Fibroblast of lung (primary cell): ENCODE results near the gene ZBBX. TPM values are rescaled to one million over a fixed set of nuclear protein-coding genes. Genes with fewer than 3 reads are reported as not detected.

Experiments used
- DNase-seq, 2 donors: peaks; one replicate each; pipeline versions ENCODE4 v3.0.0 to v3.0.0-alpha.2; 2010; ENCODE audit warnings: low read depth in 2 of 2
- H2AFZ ChIP-seq: 2 replicates; pipeline ENCODE4 v1.5.1; 2012; ENCODE audit warnings: low read length, control low read depth, inconsistent platforms
- H3K27ac ChIP-seq: 2 replicates; pipeline ENCODE4 v1.5.1; 2011; ENCODE audit warnings: low read length, control low read depth; ENCODE audit not compliant: insufficient read depth
- H3K27me3 ChIP-seq: 2 replicates; pipeline ENCODE4 v1.5.1; 2011; ENCODE audit warnings: mild to moderate bottlenecking, low read length; ENCODE audit not compliant: control insufficient read depth, insufficient read depth
- H3K36me3 ChIP-seq: 2 replicates; pipeline ENCODE4 v1.5.1; 2011; ENCODE audit warnings: low read length; ENCODE audit not compliant: control insufficient read depth, insufficient read depth
- H3K4me1 ChIP-seq: 2 replicates; pipeline ENCODE4 v1.5.1; 2011; ENCODE audit warnings: low read length; ENCODE audit not compliant: control insufficient read depth, insufficient read depth; ENCODE audit errors: extremely low read depth
- H3K4me2 ChIP-seq: 2 replicates; pipeline ENCODE4 v1.5.1; 2011; ENCODE audit warnings: low read length, control low read depth; ENCODE audit not compliant: insufficient read depth; ENCODE audit errors: extremely low read depth
- H3K4me3 ChIP-seq, 4 experiments: fragments of 200-600 bp in 1 of 4; sonication (generic) in 1 of 4; replicated peaks in 1 of 4; 2 replicates each; pipeline ENCODE4 v1.5.1; 2011 to 2016; ENCODE audit warnings: low read length in 4 of 4, low read depth in 3 of 4, mild to moderate bottlenecking in 3 of 4, control low read depth in 2 of 4, inconsistent platforms in 1 of 4, mixed read lengths in 1 of 4; ENCODE audit not compliant: insufficient read depth in 1 of 4; ENCODE audit errors: control extremely low read depth in 1 of 4
- H3K79me2 ChIP-seq: 2 replicates; pipeline ENCODE4 v1.5.1; 2012; ENCODE audit warnings: mild to moderate bottlenecking, low read length, inconsistent platforms; ENCODE audit not compliant: control insufficient read depth, insufficient read depth
- H3K9ac ChIP-seq: 2 replicates; pipeline ENCODE4 v1.5.1; 2011; ENCODE audit warnings: mild to moderate bottlenecking, low read length, control low read depth; ENCODE audit not compliant: insufficient read depth
- H3K9me3 ChIP-seq: 2 replicates; pipeline ENCODE4 v1.5.1; 2012; ENCODE audit warnings: low read depth, low read length; ENCODE audit not compliant: control insufficient read depth, insufficient read depth
- H4K20me1 ChIP-seq: 2 replicates; pipeline ENCODE4 v1.5.1; 2011; ENCODE audit warnings: low read length; ENCODE audit not compliant: control insufficient read depth, insufficient read depth; ENCODE audit errors: extremely low read depth
- EZH2 ChIP-seq: IDR thresholded peaks from 2 replicates; pipeline ENCODE4 v1.5.1; 2012; ENCODE audit warnings: low read length, control low read depth, mild to moderate bottlenecking; ENCODE audit errors: missing control alignments
- polyA plus RNA-seq, 2 donors: library from polyadenylated mRNA; depleted of rRNA in 1 of 2; stranded (reverse) in 1 of 2; unstranded in 1 of 2; fragments of >200 nt; gene quantifications; 2 replicates each; pipeline ENCODE4 v1.2.1, GENCODE V29; 2011 to 2012; ENCODE audit warnings: missing spikeins in 1 of 2
- total RNA-seq: library from RNA; depleted of rRNA; stranded (reverse); fragments of >200 nt; gene quantifications from 2 replicates; pipeline ENCODE4 v1.2.1, GENCODE V29; 2014
- TF ChIP-seq, protein P1 (sequence below), 2 donors: IDR thresholded peaks in 1 of 2; conservative IDR thresholded peaks in 1 of 2; 1 replicate in 1 of 2; 2 replicates in 1 of 2; pipeline ENCODE4 v1.5.1; 2011 to 2012; ENCODE audit warnings: low read length in 2 of 2, control low read depth in 1 of 2, inconsistent platforms in 1 of 2, low read depth in 1 of 2, mild to moderate bottlenecking in 1 of 2

Gene ZBBX
- total and polyA plus RNA-seq, 2 donors (not counting 1 experiment from before 2014, with no cell fraction given): 0.17 TPM; not detected in 1

DNA sequence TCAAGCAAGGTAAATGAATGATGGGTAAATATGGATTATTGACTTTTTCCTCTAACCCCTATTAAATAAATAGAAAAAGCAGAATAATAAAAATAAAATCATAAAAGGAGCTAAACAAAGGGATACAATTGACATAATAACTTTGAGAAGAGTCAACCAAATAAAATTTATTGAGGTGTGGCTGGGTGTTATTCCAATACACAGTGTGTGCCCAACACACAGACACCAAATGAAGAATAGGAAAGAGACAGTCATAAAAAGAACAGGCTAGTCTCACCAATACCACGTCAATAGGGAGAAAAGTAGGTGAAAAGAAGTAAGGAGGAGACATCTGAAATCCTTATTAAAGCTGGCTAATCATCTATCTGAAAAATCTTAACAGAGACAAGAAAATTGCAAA is 127.1 kb downstream of the ZBBX start:
- no peak overlapping the region for H3K27ac ChIP-seq
- H2AFZ ChIP-seq: no peak overlapping the region
- H3K4me3 ChIP-seq: no peak overlapping the region
- H3K4me1 ChIP-seq: no peaks in the 10 kb centered on the region
- no peaks in the 10 kb centered on the region for H4K20me1 ChIP-seq
- no peak overlapping the region for H3K9ac ChIP-seq
- no peaks in the 10 kb centered on the region for H3K36me3 ChIP-seq
- no peak for DNase-seq
- no peaks in the 10 kb centered on the region for H3K27me3 ChIP-seq
- no peaks in the 10 kb centered on the region for H3K79me2 ChIP-seq
- H3K4me2 ChIP-seq: no peak overlapping the region
- H3K9me3 ChIP-seq: no peaks in the 10 kb centered on the region
- TF ChIP-seq EZH2: no peak
- TF ChIP-seq, protein P1, sequence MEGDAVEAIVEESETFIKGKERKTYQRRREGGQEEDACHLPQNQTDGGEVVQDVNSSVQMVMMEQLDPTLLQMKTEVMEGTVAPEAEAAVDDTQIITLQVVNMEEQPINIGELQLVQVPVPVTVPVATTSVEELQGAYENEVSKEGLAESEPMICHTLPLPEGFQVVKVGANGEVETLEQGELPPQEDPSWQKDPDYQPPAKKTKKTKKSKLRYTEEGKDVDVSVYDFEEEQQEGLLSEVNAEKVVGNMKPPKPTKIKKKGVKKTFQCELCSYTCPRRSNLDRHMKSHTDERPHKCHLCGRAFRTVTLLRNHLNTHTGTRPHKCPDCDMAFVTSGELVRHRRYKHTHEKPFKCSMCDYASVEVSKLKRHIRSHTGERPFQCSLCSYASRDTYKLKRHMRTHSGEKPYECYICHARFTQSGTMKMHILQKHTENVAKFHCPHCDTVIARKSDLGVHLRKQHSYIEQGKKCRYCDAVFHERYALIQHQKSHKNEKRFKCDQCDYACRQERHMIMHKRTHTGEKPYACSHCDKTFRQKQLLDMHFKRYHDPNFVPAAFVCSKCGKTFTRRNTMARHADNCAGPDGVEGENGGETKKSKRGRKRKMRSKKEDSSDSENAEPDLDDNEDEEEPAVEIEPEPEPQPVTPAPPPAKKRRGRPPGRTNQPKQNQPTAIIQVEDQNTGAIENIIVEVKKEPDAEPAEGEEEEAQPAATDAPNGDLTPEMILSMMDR (conservative IDR thresholded peaks at IDR 0.05 in 1 of 2, IDR thresholded peaks at IDR 0.05 in 1 of 2; ENCODE audit: low read depth in 1 of 2, low read length in 2 of 2): no peak

DNA sequence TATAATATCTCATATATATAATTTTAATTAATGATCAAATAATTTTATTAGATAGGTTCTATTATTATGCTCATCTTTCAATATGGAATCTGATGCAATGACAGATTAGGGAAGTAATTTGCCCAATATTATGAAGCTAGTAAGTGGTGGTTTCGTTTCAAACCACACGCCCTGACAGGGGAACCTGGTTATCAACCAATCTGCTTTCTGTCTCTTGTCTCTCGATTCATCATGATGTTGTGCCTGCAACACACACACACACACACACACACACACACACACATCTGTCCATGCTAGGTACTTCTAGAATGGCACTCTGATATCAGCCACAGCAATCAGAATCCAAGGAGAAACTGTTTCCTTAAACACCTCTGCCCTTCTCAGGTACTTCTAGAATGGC is 128.4 kb downstream of the ZBBX start:
- TF ChIP-seq EZH2: no peak
- TF ChIP-seq, protein P1 (conservative IDR thresholded peaks at IDR 0.05 in 1 of 2, IDR thresholded peaks at IDR 0.05 in 1 of 2; ENCODE audit: low read depth in 1 of 2, low read length in 2 of 2): no peak
- H2AFZ ChIP-seq: no peak overlapping the region
- no peak for DNase-seq
- H3K9ac ChIP-seq: no peak overlapping the region
- H3K4me3 ChIP-seq: no peak overlapping the region
- no peak overlapping the region for H3K27ac ChIP-seq
- no peaks in the 10 kb centered on the region for H3K4me1 ChIP-seq
- H3K36me3 ChIP-seq: no peaks in the 10 kb centered on the region
- no peaks in the 10 kb centered on the region for H3K27me3 ChIP-seq
- no peaks in the 10 kb centered on the region for H3K79me2 ChIP-seq
- H4K20me1 ChIP-seq: no peaks in the 10 kb centered on the region
- no peaks in the 10 kb centered on the region for H3K9me3 ChIP-seq
- H3K4me2 ChIP-seq: no peak overlapping the region

DNA sequence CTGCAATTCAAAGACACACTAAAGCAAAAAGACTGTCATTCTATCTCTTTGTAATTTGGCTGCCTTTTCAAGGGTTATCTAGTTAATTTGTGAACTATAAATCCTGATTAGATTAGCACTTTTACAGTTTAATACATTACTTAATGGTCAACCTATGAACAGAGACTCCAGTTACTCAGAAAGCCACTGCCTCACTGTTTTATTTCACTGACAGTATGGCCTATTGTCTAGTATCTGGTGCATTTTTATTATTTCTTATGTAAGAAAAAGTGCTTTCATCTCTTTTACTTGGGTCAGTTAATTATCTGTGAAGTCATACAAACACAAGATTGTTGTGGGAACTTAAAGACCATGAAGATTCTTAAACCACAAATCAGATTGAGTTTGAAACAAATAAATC is 133.8 kb downstream of the ZBBX start:
- H3K36me3 ChIP-seq: no peaks in the 10 kb centered on the region
- no peaks in the 10 kb centered on the region for H4K20me1 ChIP-seq
- H3K4me2 ChIP-seq: no peak overlapping the region
- no peak overlapping the region for H3K4me3 ChIP-seq
- H3K9ac ChIP-seq: no peak overlapping the region
- DNase-seq: no peak
- H2AFZ ChIP-seq: no peak overlapping the region
- H3K9me3 ChIP-seq: no peaks in the 10 kb centered on the region
- H3K4me1 ChIP-seq: no peaks in the 10 kb centered on the region
- H3K27ac ChIP-seq: no peak overlapping the region
- no peaks in the 10 kb centered on the region for H3K27me3 ChIP-seq
- no peak for TF ChIP-seq EZH2
- TF ChIP-seq, protein P1 (conservative IDR thresholded peaks at IDR 0.05 in 1 of 2, IDR thresholded peaks at IDR 0.05 in 1 of 2; ENCODE audit: low read depth in 1 of 2, low read length in 2 of 2): no peak
- H3K79me2 ChIP-seq: no peaks in the 10 kb centered on the region
